Suprapubic skin (tissue), 3 donors: Measurements from ENCODE around the gene ST6GAL2.

Experiments
- EP300 ChIP-seq: sonication (generic); formaldehyde crosslinking; IDR thresholded peaks from one replicate; pipeline ENCODE4 v1.6.1; 2017; ENCODE audit warnings: antibody characterized with exemption
- TF ChIP-seq, protein P1 (sequence below), 2 donors: fragments of 200-600 bp in 1 of 2; fragments of 450-650 bp in 1 of 2; sonication (generic) in 1 of 2; IDR thresholded peaks; one replicate each; pipeline ENCODE4 v1.5.1; 2016 to 2019; ENCODE audit warnings: antibody characterized with exemption in 2 of 2, mild to moderate bottlenecking in 1 of 2, moderate library complexity in 1 of 2

- TF ChIP-seq, protein P1, sequence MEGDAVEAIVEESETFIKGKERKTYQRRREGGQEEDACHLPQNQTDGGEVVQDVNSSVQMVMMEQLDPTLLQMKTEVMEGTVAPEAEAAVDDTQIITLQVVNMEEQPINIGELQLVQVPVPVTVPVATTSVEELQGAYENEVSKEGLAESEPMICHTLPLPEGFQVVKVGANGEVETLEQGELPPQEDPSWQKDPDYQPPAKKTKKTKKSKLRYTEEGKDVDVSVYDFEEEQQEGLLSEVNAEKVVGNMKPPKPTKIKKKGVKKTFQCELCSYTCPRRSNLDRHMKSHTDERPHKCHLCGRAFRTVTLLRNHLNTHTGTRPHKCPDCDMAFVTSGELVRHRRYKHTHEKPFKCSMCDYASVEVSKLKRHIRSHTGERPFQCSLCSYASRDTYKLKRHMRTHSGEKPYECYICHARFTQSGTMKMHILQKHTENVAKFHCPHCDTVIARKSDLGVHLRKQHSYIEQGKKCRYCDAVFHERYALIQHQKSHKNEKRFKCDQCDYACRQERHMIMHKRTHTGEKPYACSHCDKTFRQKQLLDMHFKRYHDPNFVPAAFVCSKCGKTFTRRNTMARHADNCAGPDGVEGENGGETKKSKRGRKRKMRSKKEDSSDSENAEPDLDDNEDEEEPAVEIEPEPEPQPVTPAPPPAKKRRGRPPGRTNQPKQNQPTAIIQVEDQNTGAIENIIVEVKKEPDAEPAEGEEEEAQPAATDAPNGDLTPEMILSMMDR (IDR thresholded peaks at IDR 0.05), result no peak
- no peak for TF ChIP-seq EP300
Measured at GRCh38 chr2:106843910-106844250, 42.1 kb downstream of the ST6GAL2 start.
